Stimulated activated CD4-positive, alpha-beta T cell treated with anti-CD3 and anti-CD28 coated beads, Interleukin-15, amount 100 ng/mL, for 48 hours (primary cell): ENCODE results near the gene STARD13.

Source experiments
- DNase-seq, 2 donors: peaks; one replicate each; pipeline ENCODE4 v3.0.0-alpha.2; 2020; ENCODE audit warnings: low read depth in 2 of 2

Gene STARD13

GRCh38 chr13:33083054-33083453 lies 202.5 kb downstream of the STARD13 start:
- no peak for DNase-seq

GRCh38 chr13:33081666-33082065 lies 203.9 kb downstream of the STARD13 start:
- no peak for DNase-seq

DNA sequence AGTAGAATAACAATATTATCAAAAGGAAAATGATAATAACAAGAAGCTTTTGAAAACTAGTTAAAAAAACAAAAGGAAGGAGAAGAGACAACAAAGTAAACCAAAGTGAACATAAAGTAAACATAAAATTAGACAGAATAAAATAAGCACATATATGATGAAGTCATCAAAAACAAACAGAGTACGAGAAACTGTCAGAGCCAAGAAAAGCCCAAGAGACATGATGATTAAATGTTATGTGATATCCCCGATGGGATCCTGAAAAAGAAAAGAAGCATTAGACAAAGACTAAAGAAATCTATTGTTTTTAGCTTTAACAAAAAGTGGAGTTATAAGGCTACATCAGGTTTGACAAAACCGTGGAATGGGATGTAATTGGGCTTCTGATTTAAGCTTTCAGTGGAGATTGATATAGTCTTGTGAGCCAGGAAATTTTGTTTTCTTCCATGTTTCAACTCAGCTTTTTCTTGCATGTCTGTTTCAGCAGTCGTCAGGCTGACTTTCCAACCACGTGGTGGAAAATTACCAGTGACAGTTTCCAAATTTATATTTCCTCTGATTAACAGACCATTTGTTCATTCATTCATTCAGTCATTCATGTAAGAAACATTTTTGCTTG lies 204.5 kb downstream of the STARD13 start:
- DNase-seq = no peak

- DNase-seq = no peak
Measured at GRCh38 chr13:33079960-33080359, 205.6 kb downstream of the STARD13 start.

DNA sequence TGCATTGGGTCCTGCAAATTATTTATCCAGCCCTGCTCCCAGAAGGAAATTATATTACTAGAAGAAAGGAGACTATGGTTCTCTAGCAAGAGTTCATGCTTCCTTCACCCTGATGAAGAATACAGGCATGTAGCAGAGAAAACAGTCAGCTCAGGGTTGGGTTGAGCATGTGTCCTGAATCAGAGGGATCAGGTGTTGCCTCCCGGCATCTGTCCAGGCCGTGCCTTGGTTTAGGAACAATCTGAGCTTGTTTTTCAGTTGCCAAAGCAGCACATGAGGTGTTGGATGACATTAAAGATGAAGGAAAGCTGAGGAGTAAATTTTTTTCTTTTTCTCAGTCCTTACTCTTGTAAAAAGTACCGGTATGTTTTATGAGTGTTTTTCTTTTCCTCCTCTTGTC lies 207.3 kb downstream of the STARD13 start:
- DNase-seq = no peak

DNA sequence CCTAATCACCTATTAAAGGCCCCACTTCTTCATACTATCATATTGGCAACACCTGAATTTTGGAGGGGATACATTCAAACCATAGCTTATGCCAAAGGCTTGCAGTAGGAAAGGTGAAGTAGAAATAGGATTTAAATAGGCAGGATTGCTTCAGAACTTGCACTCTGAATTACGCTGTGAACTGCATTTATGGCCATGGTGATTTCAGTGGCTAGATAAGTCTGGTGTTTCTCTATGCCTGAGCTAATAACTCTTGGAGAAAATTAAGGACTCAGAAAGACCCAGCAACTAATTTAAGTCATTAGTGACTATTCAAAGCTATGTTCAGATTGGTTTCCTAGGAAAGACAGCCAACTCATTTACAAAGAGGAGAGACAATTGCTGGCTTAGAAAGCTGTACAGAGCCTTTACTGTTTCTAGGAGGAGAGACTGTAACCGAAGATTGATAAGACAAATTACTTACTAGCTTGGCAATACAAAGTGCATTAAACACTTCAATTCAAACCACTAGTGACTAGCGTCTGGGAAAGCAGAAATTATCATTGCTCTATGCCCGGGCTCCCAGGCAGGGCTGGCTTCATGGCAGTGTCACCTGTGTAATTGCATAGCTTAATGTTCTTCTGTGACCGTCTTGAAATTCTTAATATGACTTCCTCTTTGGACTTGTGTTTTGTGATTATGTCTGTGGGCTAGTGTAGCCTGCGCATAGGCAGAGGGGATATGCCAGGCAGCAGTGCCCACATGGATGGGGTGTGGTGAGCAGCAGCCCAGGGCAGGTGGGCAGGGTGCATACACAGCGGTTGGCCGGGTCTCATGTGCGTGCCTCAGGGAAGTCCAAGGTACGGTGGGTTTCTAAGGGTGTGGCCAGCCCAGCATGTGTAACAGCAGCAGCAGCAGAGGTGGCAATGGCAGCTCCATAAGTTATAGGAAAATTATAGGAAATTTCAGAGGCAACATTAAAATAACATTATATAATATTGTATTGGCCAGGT lies 209.3 kb downstream of the STARD13 start:
- no peak for DNase-seq

DNA sequence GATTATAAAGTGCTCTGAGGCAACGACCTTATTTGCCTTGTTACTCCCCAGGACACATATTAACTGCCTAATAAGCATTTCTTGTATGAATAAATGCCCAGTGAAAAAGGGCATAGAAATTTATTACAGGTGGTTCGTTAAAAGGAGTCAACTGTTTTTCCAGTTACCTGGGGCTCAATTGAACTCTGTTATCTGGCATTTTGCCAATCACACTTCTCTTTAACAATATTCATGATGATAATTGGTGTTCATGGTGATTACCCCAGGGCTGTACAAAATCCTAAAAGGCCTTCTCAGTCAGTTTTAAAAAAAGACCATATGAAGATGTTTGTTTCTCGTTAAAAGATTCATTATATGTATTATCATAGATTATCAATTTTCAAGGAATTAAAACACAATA lies 212.2 kb downstream of the STARD13 start:
- DNase-seq = no peak

DNA sequence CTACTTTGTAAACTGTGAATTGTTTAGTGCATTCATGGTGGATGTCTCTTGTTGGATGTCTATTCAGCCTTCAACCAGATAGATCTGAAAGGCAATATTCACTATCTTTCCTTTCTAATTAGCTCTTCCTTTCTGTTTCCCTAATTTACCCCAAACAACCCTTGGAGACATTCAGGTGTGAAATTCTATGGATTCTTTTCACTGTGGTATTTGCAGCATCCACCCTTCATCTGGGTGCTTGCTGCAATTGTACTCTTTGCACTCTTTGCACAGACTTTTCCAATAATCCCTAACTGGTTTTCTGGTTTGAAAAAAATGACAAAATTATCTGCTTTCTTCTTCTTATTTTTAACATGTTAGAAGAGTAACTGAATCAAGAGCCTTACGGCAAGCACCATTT lies 212.8 kb downstream of the STARD13 start:
- no peak for DNase-seq

DNA sequence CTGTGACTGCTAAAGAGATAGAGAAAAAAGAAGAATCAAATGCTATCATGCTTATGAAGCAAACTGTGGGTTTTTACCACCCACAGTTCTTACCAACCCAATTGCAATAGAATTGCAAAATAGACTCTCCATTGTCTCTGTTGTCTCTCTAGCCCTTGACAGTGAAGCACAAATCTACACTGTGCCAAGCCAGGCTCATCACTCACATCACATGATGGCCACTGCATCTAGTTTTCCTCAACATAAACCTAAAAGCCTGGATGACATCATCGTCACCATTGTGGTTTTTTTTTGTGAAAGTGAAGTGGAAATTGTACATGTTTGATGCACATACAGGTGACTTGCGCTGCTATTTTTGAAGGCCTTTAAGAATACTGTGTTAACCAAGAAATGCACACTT lies 213.3 kb downstream of the STARD13 start:
- no peak for DNase-seq

GRCh38 chr13:33070713-33071112 lies 214.8 kb downstream of the STARD13 start:
- no peak for DNase-seq

DNA sequence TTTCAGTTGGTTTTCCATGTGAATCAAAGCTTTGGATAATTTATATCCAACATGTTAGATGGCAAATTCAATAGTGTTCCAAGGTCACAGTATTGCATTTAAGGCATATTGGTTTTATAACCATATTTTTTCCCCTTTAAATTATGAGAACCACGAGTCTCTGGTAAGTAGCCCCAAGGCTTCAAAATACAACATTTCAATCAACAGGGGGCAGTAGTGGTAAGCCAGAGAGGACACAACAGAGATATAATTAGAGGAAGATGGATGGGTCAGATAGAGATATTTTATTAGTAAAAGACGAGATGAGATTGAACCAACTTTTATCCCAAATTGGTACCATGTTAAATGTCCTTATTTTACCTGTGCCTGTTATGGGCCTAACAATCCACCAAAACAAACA lies 216.2 kb downstream of the STARD13 start:
- DNase-seq = no peak

- no peak for DNase-seq
Measured at GRCh38 chr13:33066329-33066728, 219.2 kb downstream of the STARD13 start.

GRCh38 chr13:33060815-33061214 lies 224.7 kb downstream of the STARD13 start:
- no peak for DNase-seq

DNA sequence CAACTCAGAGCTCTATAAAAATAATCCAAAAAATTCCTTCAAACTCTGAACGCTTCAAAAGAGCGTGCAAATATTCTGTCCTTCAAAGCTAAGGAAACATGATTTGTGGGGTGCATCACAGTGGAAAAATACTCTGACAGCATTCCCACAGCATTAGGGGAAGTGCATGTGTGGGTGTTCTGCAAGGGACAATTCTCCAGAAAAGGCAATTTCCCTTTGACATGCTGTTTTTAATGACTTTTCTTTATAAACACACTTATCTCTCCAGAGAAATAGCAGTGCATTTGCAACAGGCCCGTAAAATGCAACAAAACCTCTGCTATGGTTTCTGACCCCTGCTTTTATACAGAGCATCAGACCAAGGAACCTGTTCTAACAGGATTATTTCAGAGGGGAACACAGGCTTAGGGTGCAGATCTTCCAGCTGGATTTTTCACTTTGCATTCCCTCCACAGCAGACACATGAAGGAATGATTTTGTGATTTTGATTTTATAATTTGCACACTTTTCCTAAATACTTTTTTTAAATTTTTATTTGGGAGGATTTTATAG lies 226.7 kb downstream of the STARD13 start:
- no peak for DNase-seq

DNA sequence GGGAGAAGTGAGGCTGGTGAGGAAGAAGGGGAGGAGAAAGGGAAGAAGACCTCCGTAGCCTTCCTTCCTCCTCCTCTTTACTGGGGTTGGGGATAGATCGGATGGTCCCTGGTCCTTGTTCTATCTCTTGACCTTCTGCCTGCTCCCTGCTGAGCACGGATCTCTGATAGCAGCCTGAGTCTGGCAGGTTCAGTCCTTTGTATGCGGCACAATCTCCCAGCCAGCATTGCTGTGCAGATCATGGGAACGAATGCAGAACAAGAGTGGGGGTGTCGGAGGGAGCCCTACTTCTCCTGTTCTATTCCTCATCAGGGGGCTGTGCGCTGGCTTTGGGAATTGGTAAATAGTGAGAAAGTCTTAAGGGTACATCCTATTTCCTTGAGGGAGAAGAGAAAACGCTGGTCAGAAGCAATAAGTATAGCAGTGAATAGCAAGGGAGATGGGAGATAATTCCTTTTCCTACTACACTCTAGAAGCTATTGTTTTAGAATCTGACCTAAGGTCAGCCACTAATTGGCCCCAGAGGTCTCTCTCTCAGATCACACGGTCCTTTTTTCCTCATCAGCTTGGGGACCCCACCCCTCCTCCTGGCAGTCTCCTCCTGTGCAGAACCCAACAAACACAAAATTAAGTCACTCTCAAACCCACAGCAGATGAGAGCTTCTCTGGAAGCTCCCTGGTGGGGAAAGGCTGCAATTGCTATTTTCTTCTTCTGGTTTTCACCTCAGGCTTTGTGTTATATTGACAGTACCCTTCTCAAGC lies 228.4 kb downstream of the STARD13 start:
- no peak for DNase-seq

- no peak for DNase-seq
Measured at GRCh38 chr13:33053397-33054066, 232.0 kb downstream of the STARD13 start.
